ENCODE data around the gene ZNF512B. TPM values are rescaled to one million over a fixed set of nuclear protein-coding genes. Genes with fewer than 3 reads are reported as not detected.
A peak's percentile ranks its signal among the peaks of the same experiment; 100 is the strongest.

Gene ZNF512B
- total RNA-seq, 1 experiment from 2014 or later: 10.3 TPM

- peaks cover 16 to 41% of the 10 kb centered on the region in 2 experiments; a peak in 3 of 4 replicates for H3K36me3 ChIP-seq (ENCODE audit: control insufficient read depth in 1 of 2, insufficient read depth in 2 of 2, low read length in 2 of 2)
- CTCF ChIA-PET: interaction anchor here (0.7 kb wide), 1 partner anchor 405 kb away, joined by 3 read pairs; no protein-coding TSS in a partner anchor
- POLR2A ChIA-PET: no interaction called here
- H3K27ac ChIP-seq (ENCODE audit: low read depth, low read length): peak overlapping the region; percentile 41
- H4K20me1 ChIP-seq (ENCODE audit: insufficient read depth): no peaks in the 10 kb centered on the region; the same call in 1 of the 2 replicates
- TF ChIP-seq ELF1 (IDR thresholded peaks at IDR 0.05; ENCODE audit: borderline replicate concordance, low read depth) (no peak), ZFX (IDR thresholded peaks at IDR 0.05) (no peak), POLR2AphosphoS5 (IDR thresholded peaks at IDR 0.05; ENCODE audit: low read depth, low read length) (no peak), FOSL1 (IDR thresholded peaks at IDR 0.05; ENCODE audit: low read depth) (no peak), EGR1 (IDR thresholded peaks at IDR 0.05; ENCODE audit: low read depth) (no peak), CTCF (IDR thresholded peaks at IDR 0.05 in 2 of 3, conservative IDR thresholded peaks at IDR 0.05 in 1 of 3; ENCODE audit: borderline replicate concordance in 1 of 3, insufficient read depth in 1 of 3, low read depth in 2 of 3, low read length in 2 of 3) (no peak), EZH2phosphoT487 (IDR thresholded peaks at IDR 0.05; ENCODE audit: borderline replicate concordance) (no peak), MAX (IDR thresholded peaks at IDR 0.05) (no peak), ZNF274 (IDR thresholded peaks at IDR 0.05; ENCODE audit: low read depth, low read length) (no peak), SRF (IDR thresholded peaks at IDR 0.05; ENCODE audit: low read depth) (no peak), CEBPB (IDR thresholded peaks at IDR 0.05; ENCODE audit: low read depth) (no peak), EZH2 (IDR thresholded peaks at IDR 0.05) (no peak), RAD21 (IDR thresholded peaks at IDR 0.05; ENCODE audit: low read depth) (no peak)
- H3K9me2 ChIP-seq (ENCODE audit: insufficient read depth): no peaks in the 10 kb centered on the region
- H3K27me3 ChIP-seq (ENCODE audit: insufficient read depth, low read length): no peaks in the 10 kb centered on the region
- no peak for DNase-seq (ENCODE audit: low read depth, low spot score)
- H3K4me1 ChIP-seq (ENCODE audit: control insufficient read depth in 1 of 2, insufficient read depth in 2 of 2, low read length in 2 of 2): peaks cover 3 to 14% of the 10 kb centered on the region in 2 experiments; a peak in 2 of 4 replicates
- no peak overlapping the region for H2AFZ ChIP-seq (ENCODE audit: low read depth, low read length, poor library complexity, severe bottlenecking)
- H3K9me3 ChIP-seq (ENCODE audit: control insufficient read depth in 1 of 2, insufficient read depth in 1 of 2, low read depth in 1 of 2, low read length in 2 of 2): no peaks in the 10 kb centered on the region
- BruUV-seq (replicated peaks): no TSS peak
- RAD21 ChIA-PET (ENCODE audit: low non-redundant PET in 1 of 2, low total read pairs in 2 of 2, uncharacterized antibody in 2 of 2, unreplicated experiment in 2 of 2): no interaction called here
- intact Hi-C loops (cut with micrococcal nuclease): no loop called here
- 0 out of 2 replicates have a peak, but pooled peaks have one; percentile 3 for ATAC-seq
- H3K4me2 ChIP-seq (ENCODE audit: low read length): no peak overlapping the region
- H3K4me3 ChIP-seq (replicated peaks in 1 of 2; ENCODE audit: low read depth in 1 of 2, low read length in 2 of 2): no peak overlapping the region
- H3K9ac ChIP-seq (ENCODE audit: low read length): no peak overlapping the region
- H3K79me2 ChIP-seq (ENCODE audit: insufficient read depth, low read length): peaks cover 32% of the 10 kb centered on the region
These were observed 26.5 kb downstream of the ZNF512B start for GRCh38 chr20:63942969-63943807.

Measured in HCT116 (cell line).